HEK293 (cell line): Measurements from ENCODE around the gene PARPBP.
A peak's percentile ranks its signal among the peaks of the same experiment; 100 is the strongest.

Experiments used
- CTCF ChIA-PET: fragments of 350-600 bp; formaldehyde crosslinking; extraction: SDS; loops from one replicate; lab custom pipeline; 2021; ENCODE audit warnings: antibody characterized with exemption; lab: Yijun Ruan, JAX
- POLR2A ChIA-PET: fragments of 300-600 bp; formaldehyde crosslinking; extraction: SDS; loops from one replicate; lab custom pipeline; 2020; ENCODE audit warnings: antibody characterized with exemption, inconsistent platforms; lab: Yijun Ruan, JAX
- H3K27ac ChIP-seq: fragments of 200-500 bp; sonication (Bioruptor generic); 2 replicates; pipeline ENCODE4 v1.5.1; 2014; ENCODE audit warnings: low read depth, low read length, control low read depth, inconsistent platforms; ENCODE audit errors: extremely low read depth
- H3K36me3 ChIP-seq, 2 experiments: fragments of 200-500 bp in 1 of 2; sonication (Bioruptor generic) in 1 of 2; 1 replicate in 1 of 2; 2 replicates in 1 of 2; pipeline ENCODE4 v1.5.1; 2014 to 2017; ENCODE audit warnings: inconsistent platforms in 2 of 2, low read length in 2 of 2; ENCODE audit not compliant: control insufficient read depth in 2 of 2, insufficient read depth in 1 of 2
- H3K4me1 ChIP-seq: fragments of 200-500 bp; sonication (Bioruptor generic); 2 replicates; pipeline ENCODE4 v1.5.1; 2014; ENCODE audit warnings: mild to moderate bottlenecking, low read length, inconsistent platforms; ENCODE audit not compliant: control insufficient read depth, insufficient read depth
- H3K4me3 ChIP-seq: 2 replicates; pipeline ENCODE4 v1.5.1; 2011; ENCODE audit warnings: low read depth, mild to moderate bottlenecking, control low read depth, low read length, moderate library complexity
- H3K9me3 ChIP-seq: fragments of 200-500 bp; sonication (Bioruptor generic); 2 replicates; pipeline ENCODE4 v1.5.1; 2014; ENCODE audit warnings: low read depth, low read length, inconsistent platforms; ENCODE audit not compliant: control insufficient read depth, insufficient read depth
- EGR2 ChIP-seq: fragments of 450-650 bp; formaldehyde crosslinking; IDR thresholded peaks from 2 replicates; pipeline ENCODE4 v1.5.1; 2016; ENCODE audit warnings: low read depth, missing biosample characterization, missing genetic modification characterization
- GLI4 ChIP-seq: fragments of 450-650 bp; formaldehyde crosslinking; IDR thresholded peaks from 2 replicates; pipeline ENCODE4 v1.5.1; 2016; ENCODE audit warnings: missing biosample characterization, missing genetic modification characterization
- GLIS2 ChIP-seq: fragments of 450-650 bp; formaldehyde crosslinking; IDR thresholded peaks from 2 replicates; pipeline ENCODE4 v1.5.1; 2016; ENCODE audit warnings: missing biosample characterization, missing genetic modification characterization
- HOXC10 ChIP-seq: sonication (generic); formaldehyde crosslinking; IDR thresholded peaks from 2 replicates; pipeline ENCODE4 v1.8.1; 2023; ENCODE audit warnings: mild to moderate bottlenecking, missing genetic modification reagents
- IKZF3 ChIP-seq: fragments of 450-650 bp; IDR thresholded peaks from 2 replicates; pipeline ENCODE4 v1.5.0; 2018; ENCODE audit warnings: missing biosample characterization, mild to moderate bottlenecking, missing genetic modification characterization, moderate library complexity
- KLF1 ChIP-seq: fragments of 450-650 bp; formaldehyde crosslinking; IDR thresholded peaks from 2 replicates; pipeline ENCODE4 v1.5.1; 2016; ENCODE audit warnings: missing biosample characterization, missing genetic modification characterization
- KLF17 ChIP-seq: fragments of 450-650 bp; formaldehyde crosslinking; IDR thresholded peaks from 2 replicates; pipeline ENCODE4 v1.5.1; 2016; ENCODE audit warnings: missing biosample characterization, missing genetic modification characterization
- KLF9 ChIP-seq: fragments of 450-650 bp; formaldehyde crosslinking; IDR thresholded peaks from 2 replicates; pipeline ENCODE4 v1.5.1; 2016; ENCODE audit warnings: missing biosample characterization, missing genetic modification characterization, low read depth
- REPIN1 ChIP-seq: fragments of 450-650 bp; formaldehyde crosslinking; IDR thresholded peaks from 2 replicates; pipeline ENCODE4 v1.5.1; 2017; ENCODE audit warnings: missing biosample characterization, missing genetic modification characterization, low read depth
- SALL2 ChIP-seq: fragments of 450-650 bp; formaldehyde crosslinking; IDR thresholded peaks from 2 replicates; pipeline ENCODE4 v1.5.0; 2017; ENCODE audit warnings: missing biosample characterization, mild to moderate bottlenecking, missing genetic modification characterization, borderline replicate concordance
- SP7 ChIP-seq: fragments of 450-650 bp; formaldehyde crosslinking; IDR thresholded peaks from 2 replicates; pipeline ENCODE4 v1.5.1; 2016; ENCODE audit warnings: missing biosample characterization, missing genetic modification characterization
- ZBTB1 ChIP-seq: fragments of 450-650 bp; formaldehyde crosslinking; IDR thresholded peaks from 2 replicates; pipeline ENCODE4 v1.5.1; 2016; ENCODE audit warnings: missing biosample characterization, missing genetic modification characterization
- ZBTB49 ChIP-seq: fragments of 450-650 bp; formaldehyde crosslinking; IDR thresholded peaks from 2 replicates; pipeline ENCODE4 v1.5.1; 2016; ENCODE audit warnings: missing biosample characterization, missing genetic modification characterization, low read depth
- ZEB2 ChIP-seq: fragments of 450-650 bp; formaldehyde crosslinking; IDR thresholded peaks from 2 replicates; pipeline ENCODE4 v1.5.1; 2016; ENCODE audit warnings: missing biosample characterization, missing genetic modification characterization
- ZFHX2 ChIP-seq: fragments of 450-650 bp; formaldehyde crosslinking; conservative IDR thresholded peaks from 2 replicates; pipeline ENCODE4 v1.5.1; 2016; ENCODE audit warnings: missing biosample characterization, missing genetic modification characterization
- ZFP37 ChIP-seq: fragments of 450-650 bp; formaldehyde crosslinking; IDR thresholded peaks from 2 replicates; pipeline ENCODE4 v1.5.1; 2016; ENCODE audit warnings: missing biosample characterization, missing genetic modification characterization
- ZIC2 ChIP-seq: fragments of 450-650 bp; formaldehyde crosslinking; IDR thresholded peaks from 2 replicates; pipeline ENCODE4 v1.5.1; 2016; ENCODE audit warnings: missing biosample characterization, missing genetic modification characterization
- ZNF175 ChIP-seq: fragments of 450-650 bp; formaldehyde crosslinking; IDR thresholded peaks from 2 replicates; pipeline ENCODE4 v1.5.1; 2016; ENCODE audit warnings: missing biosample characterization, missing genetic modification characterization
- ZNF184 ChIP-seq: fragments of 450-650 bp; IDR thresholded peaks from 2 replicates; pipeline ENCODE4 v1.5.1; 2018; ENCODE audit warnings: missing biosample characterization, mild to moderate bottlenecking, missing genetic modification characterization
- ZNF292 ChIP-seq: fragments of 450-650 bp; formaldehyde crosslinking; IDR thresholded peaks from 2 replicates; pipeline ENCODE4 v1.5.1; 2016; ENCODE audit warnings: low read depth, missing biosample characterization, missing genetic modification characterization, borderline replicate concordance
- ZNF426 ChIP-seq: fragments of 450-650 bp; formaldehyde crosslinking; IDR thresholded peaks from 2 replicates; pipeline ENCODE4 v1.5.1; 2017; ENCODE audit warnings: missing biosample characterization, missing genetic modification characterization, mild to moderate bottlenecking, inconsistent platforms, moderate library complexity
- ZNF530 ChIP-seq: fragments of 450-650 bp; formaldehyde crosslinking; IDR thresholded peaks from 2 replicates; pipeline ENCODE4 v1.5.1; 2016; ENCODE audit warnings: low read depth, missing biosample characterization, missing genetic modification characterization
- ZNF621 ChIP-seq: fragments of 450-650 bp; formaldehyde crosslinking; IDR thresholded peaks from 2 replicates; pipeline ENCODE4 v1.5.1; 2017; ENCODE audit warnings: missing biosample characterization, missing genetic modification characterization
- ZNF623 ChIP-seq: fragments of 450-650 bp; formaldehyde crosslinking; IDR thresholded peaks from 2 replicates; pipeline ENCODE4 v1.5.1; 2016; ENCODE audit warnings: missing biosample characterization, missing genetic modification characterization
- ZNF747 ChIP-seq: fragments of 450-650 bp; formaldehyde crosslinking; IDR thresholded peaks from 2 replicates; pipeline ENCODE4 v1.5.1; 2016; ENCODE audit warnings: missing biosample characterization, missing genetic modification characterization
- ZNF76 ChIP-seq: fragments of 450-650 bp; formaldehyde crosslinking; IDR thresholded peaks from 2 replicates; pipeline ENCODE4; 2016; ENCODE audit warnings: low read depth, missing biosample characterization, missing genetic modification characterization, borderline replicate concordance
- ZNF837 ChIP-seq: fragments of 450-650 bp; formaldehyde crosslinking; IDR thresholded peaks from 2 replicates; pipeline ENCODE4 v1.5.1; 2016; ENCODE audit warnings: missing biosample characterization, missing genetic modification characterization
- TF ChIP-seq, protein P1 (sequence below): fragments of 450-650 bp; formaldehyde crosslinking; IDR thresholded peaks from 2 replicates; pipeline ENCODE4 v1.5.1; 2016; ENCODE audit warnings: missing biosample characterization, missing genetic modification characterization
- TF ChIP-seq, protein P2 (sequence below): fragments of 450-650 bp; formaldehyde crosslinking; IDR thresholded peaks from 2 replicates; pipeline ENCODE4 v1.5.1; 2017; ENCODE audit warnings: missing biosample characterization, mild to moderate bottlenecking, missing genetic modification characterization, moderate library complexity
- TF ChIP-seq, protein P3 (sequence below): fragments of 450-650 bp; formaldehyde crosslinking; IDR thresholded peaks from 2 replicates; pipeline ENCODE4 v1.5.1; 2016; ENCODE audit warnings: missing biosample characterization, missing genetic modification characterization

The PARPBP gene

GRCh38 chr12:102116392-102116791, 3.6 kb upstream of the PARPBP start:
- H3K9me3 ChIP-seq = no peaks in the 10 kb centered on the region
- H3K4me1 ChIP-seq = 0 out of 2 replicates have a peak, but pooled peaks cover 2% of the 10 kb centered on the region
- POLR2A ChIA-PET = no interaction called here
- peaks cover 32 to 60% of the 10 kb centered on the region in 2 experiments for H3K36me3 ChIP-seq
- no peak overlapping the region for H3K27ac ChIP-seq
- no peak overlapping the region for H3K4me3 ChIP-seq
- TF ChIP-seq HOXC10 (CRISPR knock-in tag) = no peak
- TF ChIP-seq ZNF184 = no peak
- TF ChIP-seq SP7 (tag by site-specific recombination) = no peak
- no peak for TF ChIP-seq ZNF426 (tag by site-specific recombination)
- no peak for TF ChIP-seq REPIN1
- TF ChIP-seq ZNF76 (tag by site-specific recombination) = no peak
- TF ChIP-seq ZBTB1 (tag by site-specific recombination) = no peak
- no peak for TF ChIP-seq ZFP37
- TF ChIP-seq, protein P1, sequence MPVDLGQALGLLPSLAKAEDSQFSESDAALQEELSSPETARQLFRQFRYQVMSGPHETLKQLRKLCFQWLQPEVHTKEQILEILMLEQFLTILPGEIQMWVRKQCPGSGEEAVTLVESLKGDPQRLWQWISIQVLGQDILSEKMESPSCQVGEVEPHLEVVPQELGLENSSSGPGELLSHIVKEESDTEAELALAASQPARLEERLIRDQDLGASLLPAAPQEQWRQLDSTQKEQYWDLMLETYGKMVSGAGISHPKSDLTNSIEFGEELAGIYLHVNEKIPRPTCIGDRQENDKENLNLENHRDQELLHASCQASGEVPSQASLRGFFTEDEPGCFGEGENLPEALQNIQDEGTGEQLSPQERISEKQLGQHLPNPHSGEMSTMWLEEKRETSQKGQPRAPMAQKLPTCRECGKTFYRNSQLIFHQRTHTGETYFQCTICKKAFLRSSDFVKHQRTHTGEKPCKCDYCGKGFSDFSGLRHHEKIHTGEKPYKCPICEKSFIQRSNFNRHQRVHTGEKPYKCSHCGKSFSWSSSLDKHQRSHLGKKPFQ (tag by site-specific recombination) = no peak
- TF ChIP-seq, protein P2, sequence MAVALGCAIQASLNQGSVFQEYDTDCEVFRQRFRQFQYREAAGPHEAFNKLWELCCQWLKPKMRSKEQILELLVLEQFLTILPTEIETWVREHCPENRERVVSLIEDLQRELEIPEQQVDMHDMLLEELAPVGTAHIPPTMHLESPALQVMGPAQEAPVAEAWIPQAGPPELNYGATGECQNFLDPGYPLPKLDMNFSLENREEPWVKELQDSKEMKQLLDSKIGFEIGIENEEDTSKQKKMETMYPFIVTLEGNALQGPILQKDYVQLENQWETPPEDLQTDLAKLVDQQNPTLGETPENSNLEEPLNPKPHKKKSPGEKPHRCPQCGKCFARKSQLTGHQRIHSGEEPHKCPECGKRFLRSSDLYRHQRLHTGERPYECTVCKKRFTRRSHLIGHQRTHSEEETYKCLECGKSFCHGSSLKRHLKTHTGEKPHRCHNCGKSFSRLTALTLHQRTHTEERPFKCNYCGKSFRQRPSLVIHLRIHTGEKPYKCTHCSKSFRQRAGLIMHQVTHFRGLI (tag by site-specific recombination) = no peak
- TF ChIP-seq GLI4 (tag by site-specific recombination) = no peak
- no peak for TF ChIP-seq ZFHX2 (tag by site-specific recombination)
- TF ChIP-seq KLF9 (tag by site-specific recombination) = no peak
- TF ChIP-seq EGR2 = no peak
- no peak for TF ChIP-seq ZNF175 (tag by site-specific recombination)
- TF ChIP-seq ZNF747 = no peak
- no peak for TF ChIP-seq ZNF292 (tag by site-specific recombination)
- no peak for TF ChIP-seq ZNF530 (tag by site-specific recombination)
- no peak for TF ChIP-seq ZBTB49 (tag by site-specific recombination)
- CTCF ChIA-PET = no interaction called here

DNA sequence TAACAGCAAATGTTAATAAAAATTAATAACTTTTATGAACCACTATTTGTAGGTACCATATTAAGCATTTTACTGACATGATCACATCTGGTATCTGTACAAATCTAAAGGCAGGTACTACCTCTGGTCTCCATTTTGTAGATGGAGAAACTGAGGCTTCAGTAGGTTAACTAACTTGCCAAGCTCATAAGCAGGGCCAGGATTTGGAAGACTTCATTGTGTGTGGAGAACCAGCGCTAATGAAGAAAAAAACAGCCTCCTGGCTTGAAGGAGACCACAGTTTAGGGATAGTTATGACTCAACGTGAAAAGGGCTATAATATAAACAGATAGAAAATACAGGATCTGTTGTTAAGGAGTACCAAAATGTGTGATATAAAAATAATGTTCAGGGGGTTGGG, 1.1 kb upstream of the PARPBP start:
- no peak overlapping the region for H3K27ac ChIP-seq
- peaks cover 22 to 47% of the 10 kb centered on the region in 2 experiments for H3K36me3 ChIP-seq
- POLR2A ChIA-PET = interaction anchor here (0.6 kb wide), 1 partner anchor 29 kb away, joined by 3 read pairs; no protein-coding TSS in a partner anchor
- CTCF ChIA-PET = no interaction called here
- peak overlapping the region; percentile 98 for H3K4me3 ChIP-seq
- 0 out of 2 replicates have a peak, but pooled peaks cover 2% of the 10 kb centered on the region for H3K4me1 ChIP-seq
- H3K9me3 ChIP-seq = no peaks in the 10 kb centered on the region
- TF ChIP-seq KLF17 (tag by site-specific recombination) (no peak), ZNF426 (tag by site-specific recombination) (no peak), IKZF3 (tag by site-specific recombination) (no peak), ZNF623 (tag by site-specific recombination) (no peak), ZIC2 (tag by site-specific recombination) (no peak), ZNF837 (tag by site-specific recombination) (no peak), KLF1 (tag by site-specific recombination) (no peak), SALL2 (tag by site-specific recombination) (no peak), GLIS2 (tag by site-specific recombination) (no peak), ZNF621 (tag by site-specific recombination) (no peak), ZEB2 (tag by site-specific recombination) (no peak)
- TF ChIP-seq, protein P3, sequence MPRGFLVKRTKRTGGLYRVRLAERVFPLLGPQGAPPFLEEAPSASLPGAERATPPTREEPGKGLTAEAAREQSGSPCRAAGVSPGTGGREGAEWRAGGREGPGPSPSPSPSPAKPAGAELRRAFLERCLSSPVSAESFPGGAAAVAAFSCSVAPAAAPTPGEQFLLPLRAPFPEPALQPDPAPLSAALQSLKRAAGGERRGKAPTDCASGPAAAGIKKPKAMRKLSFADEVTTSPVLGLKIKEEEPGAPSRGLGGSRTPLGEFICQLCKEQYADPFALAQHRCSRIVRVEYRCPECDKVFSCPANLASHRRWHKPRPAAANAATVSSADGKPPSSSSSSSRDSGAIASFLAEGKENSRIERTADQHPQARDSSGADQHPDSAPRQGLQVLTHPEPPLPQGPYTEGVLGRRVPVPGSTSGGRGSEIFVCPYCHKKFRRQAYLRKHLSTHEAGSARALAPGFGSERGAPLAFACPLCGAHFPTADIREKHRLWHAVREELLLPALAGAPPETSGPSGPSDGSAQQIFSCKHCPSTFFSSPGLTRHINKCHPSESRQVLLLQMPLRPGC = no peak
